ENCODE results near the gene MALL.
"Not testable (repeated sequence)": the region's sequence is repeated elsewhere in the genome, so short reads cannot be mapped to it uniquely, and the experiment has no call there.

GRCh38 chr2:110068153-110068552, 47.5 kb downstream of the MALL start:
- not testable (repeated sequence) for TF ChIP-seq CTCF (IDR thresholded peaks at IDR 0.05 in 2 of 3, conservative IDR thresholded peaks at IDR 0.05 in 1 of 3; ENCODE audit: control insufficient read depth in 2 of 3, extremely low read depth in 1 of 3, insufficient read depth in 1 of 3, low read depth in 3 of 3, low read length in 3 of 3); JUND (IDR thresholded peaks at IDR 0.05; ENCODE audit: low read depth, low read length); POLR2AphosphoS5 (IDR thresholded peaks at IDR 0.05; ENCODE audit: low read length); FOXK2 (IDR thresholded peaks at IDR 0.05); ESRRA (IDR thresholded peaks at IDR 0.05; ENCODE audit: low read length); HDAC2 (IDR thresholded peaks at IDR 0.05)
- TF ChIP-seq, protein P1, sequence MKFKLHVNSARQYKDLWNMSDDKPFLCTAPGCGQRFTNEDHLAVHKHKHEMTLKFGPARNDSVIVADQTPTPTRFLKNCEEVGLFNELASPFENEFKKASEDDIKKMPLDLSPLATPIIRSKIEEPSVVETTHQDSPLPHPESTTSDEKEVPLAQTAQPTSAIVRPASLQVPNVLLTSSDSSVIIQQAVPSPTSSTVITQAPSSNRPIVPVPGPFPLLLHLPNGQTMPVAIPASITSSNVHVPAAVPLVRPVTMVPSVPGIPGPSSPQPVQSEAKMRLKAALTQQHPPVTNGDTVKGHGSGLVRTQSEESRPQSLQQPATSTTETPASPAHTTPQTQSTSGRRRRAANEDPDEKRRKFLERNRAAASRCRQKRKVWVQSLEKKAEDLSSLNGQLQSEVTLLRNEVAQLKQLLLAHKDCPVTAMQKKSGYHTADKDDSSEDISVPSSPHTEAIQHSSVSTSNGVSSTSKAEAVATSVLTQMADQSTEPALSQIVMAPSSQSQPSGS (IDR thresholded peaks at IDR 0.05; ENCODE audit: low read length): not testable (repeated sequence)
- TF ChIP-seq, protein P2, sequence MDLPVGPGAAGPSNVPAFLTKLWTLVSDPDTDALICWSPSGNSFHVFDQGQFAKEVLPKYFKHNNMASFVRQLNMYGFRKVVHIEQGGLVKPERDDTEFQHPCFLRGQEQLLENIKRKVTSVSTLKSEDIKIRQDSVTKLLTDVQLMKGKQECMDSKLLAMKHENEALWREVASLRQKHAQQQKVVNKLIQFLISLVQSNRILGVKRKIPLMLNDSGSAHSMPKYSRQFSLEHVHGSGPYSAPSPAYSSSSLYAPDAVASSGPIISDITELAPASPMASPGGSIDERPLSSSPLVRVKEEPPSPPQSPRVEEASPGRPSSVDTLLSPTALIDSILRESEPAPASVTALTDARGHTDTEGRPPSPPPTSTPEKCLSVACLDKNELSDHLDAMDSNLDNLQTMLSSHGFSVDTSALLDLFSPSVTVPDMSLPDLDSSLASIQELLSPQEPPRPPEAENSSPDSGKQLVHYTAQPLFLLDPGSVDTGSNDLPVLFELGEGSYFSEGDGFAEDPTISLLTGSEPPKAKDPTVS (IDR thresholded peaks at IDR 0.05; ENCODE audit: low read depth, low read length): not testable (repeated sequence)
